Measurements from ENCODE around the gene ANO5. TPM values are rescaled to one million over a fixed set of nuclear protein-coding genes. Genes with fewer than 3 reads are reported as not detected.
"Not testable (repeated sequence)": the region's sequence is repeated elsewhere in the genome, so short reads cannot be mapped to it uniquely, and the experiment has no call there.

The ANO5 gene
- total RNA-seq, 1 donor from 2014 or later: 3.5 TPM

- Mint-ChIP-seq H3K4me3 (ENCODE audit: unreplicated experiment) (no peak overlapping the region), H3K27ac (ENCODE audit: unreplicated experiment) (peak overlapping the region; percentile 77), H3K36me3 (ENCODE audit: low read depth, unreplicated experiment) (no peaks in the 10 kb centered on the region), H3K9me3 (ENCODE audit: unreplicated experiment) (no peaks in the 10 kb centered on the region), H3K4me1 (ENCODE audit: unreplicated experiment) (peaks cover 21% of the 10 kb centered on the region), H3K27me3 (ENCODE audit: unreplicated experiment) (peaks cover 1% of the 10 kb centered on the region)
- TF ChIP-seq CTCF (IDR thresholded peaks at IDR 0.05; ENCODE audit: unreplicated experiment): no peak
- no peak for DNase-seq (ENCODE audit: low spot score)
Observed at GRCh38 chr11:22273781-22274180, 80.9 kb downstream of the ANO5 start.

GRCh38 chr11:22275600-22275999 lies 82.7 kb downstream of the ANO5 start:
- Mint-ChIP-seq H3K36me3 (ENCODE audit: low read depth, unreplicated experiment) (no peaks in the 10 kb centered on the region), H3K4me3 (ENCODE audit: unreplicated experiment) (no peak overlapping the region), H3K4me1 (ENCODE audit: unreplicated experiment) (peaks cover 24% of the 10 kb centered on the region), H3K27ac (ENCODE audit: unreplicated experiment) (peak overlapping the region; percentile 90), H3K9me3 (ENCODE audit: unreplicated experiment) (no peaks in the 10 kb centered on the region), H3K27me3 (ENCODE audit: unreplicated experiment) (peaks cover 1% of the 10 kb centered on the region)
- no peak for DNase-seq (ENCODE audit: low spot score)
- TF ChIP-seq CTCF (IDR thresholded peaks at IDR 0.05; ENCODE audit: unreplicated experiment): no peak

- Mint-ChIP-seq H3K27me3 (ENCODE audit: unreplicated experiment) (peaks cover 1% of the 10 kb centered on the region), H3K9me3 (ENCODE audit: unreplicated experiment) (no peaks in the 10 kb centered on the region), H3K36me3 (ENCODE audit: low read depth, unreplicated experiment) (no peaks in the 10 kb centered on the region), H3K4me1 (ENCODE audit: unreplicated experiment) (peaks cover 24% of the 10 kb centered on the region), H3K4me3 (ENCODE audit: unreplicated experiment) (no peak overlapping the region), H3K27ac (ENCODE audit: unreplicated experiment) (peak overlapping the region; percentile 81)
- no peak for TF ChIP-seq CTCF (IDR thresholded peaks at IDR 0.05; ENCODE audit: unreplicated experiment)
- DNase-seq (ENCODE audit: low spot score): no peak
Observed at GRCh38 chr11:22276535-22276934, 83.7 kb downstream of the ANO5 start.

- not testable (repeated sequence) for H3K4me3 Mint-ChIP-seq (ENCODE audit: unreplicated experiment); H3K27me3 Mint-ChIP-seq (ENCODE audit: unreplicated experiment); H3K27ac Mint-ChIP-seq (ENCODE audit: unreplicated experiment); H3K4me1 Mint-ChIP-seq (ENCODE audit: unreplicated experiment); H3K9me3 Mint-ChIP-seq (ENCODE audit: unreplicated experiment); DNase-seq (ENCODE audit: low spot score); H3K36me3 Mint-ChIP-seq (ENCODE audit: low read depth, unreplicated experiment)
Observed at GRCh38 chr11:22284991-22285390, 92.1 kb downstream of the ANO5 start.

GRCh38 chr11:22302368-22302767 lies 109.5 kb downstream of the ANO5 start:
- peaks cover 3% of the 10 kb centered on the region for H3K4me1 Mint-ChIP-seq (ENCODE audit: unreplicated experiment)
- H3K9me3 Mint-ChIP-seq (ENCODE audit: unreplicated experiment): no peaks in the 10 kb centered on the region
- no peaks in the 10 kb centered on the region for H3K36me3 Mint-ChIP-seq (ENCODE audit: low read depth, unreplicated experiment)
- no peak for TF ChIP-seq CTCF (IDR thresholded peaks at IDR 0.05; ENCODE audit: unreplicated experiment)
- DNase-seq (ENCODE audit: low spot score): no peak
- no peaks in the 10 kb centered on the region for H3K27me3 Mint-ChIP-seq (ENCODE audit: unreplicated experiment)
- no peak overlapping the region for H3K4me3 Mint-ChIP-seq (ENCODE audit: unreplicated experiment)
- H3K27ac Mint-ChIP-seq (ENCODE audit: unreplicated experiment): no peak overlapping the region
